ENCODE measurements around the gene PPP2R5B. TPM values are rescaled to one million over a fixed set of nuclear protein-coding genes. Genes with fewer than 3 reads are reported as not detected.
A peak's percentile ranks its signal among the peaks of the same experiment; 100 is the strongest.

The PPP2R5B gene
- total RNA-seq, 1 donor from 2014 or later = 9.7 TPM

GRCh38 chr11:64906314-64906635 lies 18.2 kb upstream of the PPP2R5B start:
- DNase-seq (ENCODE audit: low read depth, low spot score) = no peak

DNA sequence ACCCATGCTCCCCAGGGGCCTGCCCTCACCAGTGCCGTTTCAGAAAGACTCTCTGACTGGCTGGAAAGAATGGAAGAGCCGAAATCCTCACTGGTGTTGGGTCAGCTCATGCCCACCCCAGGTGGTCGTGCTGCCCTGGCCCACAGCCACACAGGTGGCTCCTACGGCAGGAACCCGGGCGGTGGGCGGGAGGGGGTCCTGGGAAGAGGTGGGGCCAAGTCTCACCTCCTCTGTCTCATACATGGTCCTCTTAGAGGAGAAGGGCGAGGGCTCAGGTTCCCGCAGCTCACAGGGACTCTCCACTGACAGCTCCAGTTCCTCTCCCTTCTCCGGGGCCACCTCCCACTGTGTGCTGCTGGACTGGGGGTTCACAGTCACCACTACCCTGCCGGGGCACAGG lies 15.7 kb upstream of the PPP2R5B start:
- no peak for DNase-seq (ENCODE audit: low read depth, low spot score)

- no peak for DNase-seq (ENCODE audit: low read depth, low spot score)
These were observed 14.7 kb upstream of the PPP2R5B start for GRCh38 chr11:64909653-64910343.

GRCh38 chr11:64910451-64911093 lies 13.9 kb upstream of the PPP2R5B start:
- no peak for DNase-seq (ENCODE audit: low read depth, low spot score)

- DNase-seq (ENCODE audit: low read depth, low spot score) = no peak
These were observed 13.3 kb upstream of the PPP2R5B start for GRCh38 chr11:64911142-64911541.

DNA sequence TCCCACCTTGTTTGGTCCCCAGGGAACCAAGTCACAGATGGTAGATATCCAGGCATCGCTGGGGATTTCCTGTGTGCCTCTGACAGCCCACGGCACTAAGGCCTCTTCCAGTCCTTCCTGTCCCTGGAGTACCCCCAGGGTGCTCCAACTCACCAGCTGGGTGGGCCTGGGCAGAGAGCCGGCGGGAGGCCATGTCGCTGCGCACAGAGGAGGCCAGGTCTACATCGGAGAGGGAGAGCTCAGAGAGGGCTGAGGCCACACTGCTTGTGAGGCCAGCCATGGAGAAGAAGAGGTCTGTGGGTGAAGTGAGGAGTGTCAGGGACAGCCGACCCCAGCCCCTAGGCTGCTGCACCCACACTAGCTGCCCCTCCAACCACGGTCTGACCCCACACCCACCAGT lies 12.8 kb upstream of the PPP2R5B start:
- DNase-seq (ENCODE audit: low read depth, low spot score) = no peak

DNA sequence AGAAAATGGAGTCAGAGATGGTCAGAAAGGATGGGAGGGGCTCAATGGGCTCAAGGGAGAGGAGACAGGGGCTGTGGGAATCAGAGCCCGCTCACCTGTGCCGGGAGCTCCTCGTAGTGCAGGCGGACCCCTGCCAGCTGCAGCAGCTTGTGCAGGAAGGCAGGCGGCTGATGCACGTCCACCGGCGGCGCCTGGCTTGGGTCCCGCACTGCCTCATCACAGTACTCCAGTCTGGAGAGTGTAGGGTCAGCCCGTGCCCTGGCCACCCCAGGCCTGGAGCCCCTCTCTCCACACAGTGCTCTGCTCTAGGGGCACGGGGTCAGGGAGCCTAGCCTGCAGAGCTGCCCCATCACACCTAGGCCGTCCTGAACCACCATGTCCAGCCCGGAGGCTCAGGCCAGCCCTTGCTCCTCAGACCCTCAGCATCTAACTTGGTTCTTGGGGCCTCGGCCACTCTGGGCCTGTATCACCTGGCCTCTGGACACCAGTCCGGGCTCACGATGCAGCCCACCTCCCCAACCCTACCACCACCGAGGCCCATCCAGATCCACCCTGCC lies 11.2 kb upstream of the PPP2R5B start:
- no peak for DNase-seq (ENCODE audit: low read depth, low spot score)

GRCh38 chr11:64914123-64914522 lies 10.4 kb upstream of the PPP2R5B start:
- no peak for DNase-seq (ENCODE audit: low read depth, low spot score)

GRCh38 chr11:64915376-64915887 lies 9.1 kb upstream of the PPP2R5B start:
- DNase-seq (ENCODE audit: low read depth, low spot score) = no peak

DNA sequence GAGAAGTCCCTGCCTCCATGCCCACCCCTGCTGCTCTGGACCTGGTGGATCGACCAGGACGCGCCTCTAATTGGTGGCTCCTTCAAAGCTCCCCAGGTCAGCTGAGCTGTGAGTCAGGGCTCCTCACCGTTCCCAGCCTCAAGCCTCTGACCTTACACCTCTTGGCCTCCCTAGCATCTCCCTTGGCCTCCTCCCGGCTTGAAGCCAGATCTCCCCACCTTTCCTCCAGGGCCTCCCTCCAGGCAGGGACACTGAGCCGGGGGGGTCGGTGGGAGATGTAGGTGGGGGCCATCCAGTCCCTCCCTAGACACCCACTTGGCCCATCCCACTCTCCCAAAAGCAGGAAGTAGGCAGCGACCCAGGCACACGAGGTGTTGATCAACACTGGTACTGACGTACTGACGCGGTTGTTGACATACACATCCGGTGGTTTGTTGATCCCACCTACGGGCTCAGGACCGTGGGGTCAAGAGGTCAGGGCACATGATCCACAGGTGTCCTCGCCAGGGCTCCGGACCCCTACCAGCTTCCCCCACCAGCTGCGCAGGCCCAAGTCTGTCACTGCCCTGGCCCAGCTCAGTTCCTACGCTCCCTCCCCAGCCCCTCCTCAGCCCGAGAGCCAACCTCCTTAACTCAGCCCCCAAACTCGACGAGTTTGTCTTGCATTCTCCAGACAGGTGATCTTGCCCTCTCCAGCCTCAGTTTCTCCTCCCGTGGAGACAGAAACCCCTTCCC lies 8.3 kb upstream of the PPP2R5B start:
- no peak for DNase-seq (ENCODE audit: low read depth, low spot score)

- DNase-seq (ENCODE audit: low read depth, low spot score) = peak; percentile 99
These were observed 7.5 kb upstream of the PPP2R5B start, which contains the start of gene ATG2A for GRCh38 chr11:64916775-64917662. Gene ATG2A, minus strand, starts transcription at chr11:64917209. Its CDS starts 74 bp downstream, at chr11:64917135.

- no peak for DNase-seq (ENCODE audit: low read depth, low spot score)
These were observed 6.9 kb upstream of the PPP2R5B start for GRCh38 chr11:64917663-64917995.

DNA sequence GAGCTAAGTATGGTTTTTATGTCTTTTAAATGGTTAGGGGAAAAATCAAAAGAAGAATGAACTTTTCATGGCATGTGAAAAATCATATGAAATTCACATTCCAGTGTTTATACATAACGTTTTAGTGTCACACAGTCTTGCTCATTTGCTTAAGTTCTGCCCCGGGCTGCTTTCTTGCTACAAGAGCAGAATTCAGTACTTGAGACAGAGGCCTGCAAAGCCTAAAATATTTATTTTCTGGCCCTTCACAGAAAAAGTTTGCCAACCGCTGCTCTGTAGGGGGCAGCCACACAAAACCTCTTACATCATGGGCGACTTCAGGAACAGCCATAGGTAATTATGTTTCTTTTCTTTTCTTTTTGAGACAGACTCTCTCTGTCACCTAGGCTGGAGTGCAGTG lies 6.5 kb upstream of the PPP2R5B start:
- no peak for DNase-seq (ENCODE audit: low read depth, low spot score)

- no peak for DNase-seq (ENCODE audit: low read depth, low spot score)
These were observed 4.9 kb upstream of the PPP2R5B start for GRCh38 chr11:64919627-64920026.

DNA sequence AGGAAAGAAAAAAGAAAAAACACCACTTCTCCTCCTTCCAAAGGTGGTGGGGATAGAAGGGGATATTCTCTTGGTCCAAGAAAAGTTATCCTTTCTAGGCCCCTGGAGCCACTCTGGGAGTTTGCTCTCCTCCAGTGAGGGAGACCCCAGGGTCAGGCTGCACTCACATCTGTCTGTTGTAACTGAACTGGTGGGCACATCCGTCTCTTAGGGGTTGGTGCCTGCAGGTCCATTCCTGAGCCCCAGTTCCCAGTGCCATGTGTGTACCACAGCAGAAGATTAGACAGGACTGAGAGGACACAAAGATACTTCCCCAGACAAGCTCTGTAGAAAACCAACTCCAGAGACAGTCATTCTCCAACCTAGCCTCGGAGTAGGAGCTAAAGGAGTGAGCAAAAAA lies 4.4 kb upstream of the PPP2R5B start:
- no peak for DNase-seq (ENCODE audit: low read depth, low spot score)

DNA sequence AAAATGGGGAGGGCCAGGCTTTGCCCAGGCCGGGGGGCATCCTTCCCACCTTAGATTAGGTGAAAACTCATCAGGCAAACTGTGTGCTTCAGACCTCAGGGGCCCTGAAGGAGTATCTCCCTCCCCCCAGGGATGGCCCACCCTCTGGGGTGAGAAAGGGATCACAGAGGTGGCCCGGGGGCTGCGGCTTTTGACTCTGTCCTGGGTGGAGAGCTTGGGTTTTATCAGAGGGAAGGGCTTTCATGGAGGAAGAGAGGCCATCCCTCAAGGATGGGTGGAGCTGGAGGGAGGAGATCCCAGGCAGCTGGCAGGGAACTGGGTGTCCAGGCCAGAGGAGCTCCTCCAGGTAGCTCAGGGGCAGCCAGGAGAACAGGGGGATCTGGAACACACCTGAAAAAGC lies 3.1 kb upstream of the PPP2R5B start:
- no peak for DNase-seq (ENCODE audit: low read depth, low spot score)

DNA sequence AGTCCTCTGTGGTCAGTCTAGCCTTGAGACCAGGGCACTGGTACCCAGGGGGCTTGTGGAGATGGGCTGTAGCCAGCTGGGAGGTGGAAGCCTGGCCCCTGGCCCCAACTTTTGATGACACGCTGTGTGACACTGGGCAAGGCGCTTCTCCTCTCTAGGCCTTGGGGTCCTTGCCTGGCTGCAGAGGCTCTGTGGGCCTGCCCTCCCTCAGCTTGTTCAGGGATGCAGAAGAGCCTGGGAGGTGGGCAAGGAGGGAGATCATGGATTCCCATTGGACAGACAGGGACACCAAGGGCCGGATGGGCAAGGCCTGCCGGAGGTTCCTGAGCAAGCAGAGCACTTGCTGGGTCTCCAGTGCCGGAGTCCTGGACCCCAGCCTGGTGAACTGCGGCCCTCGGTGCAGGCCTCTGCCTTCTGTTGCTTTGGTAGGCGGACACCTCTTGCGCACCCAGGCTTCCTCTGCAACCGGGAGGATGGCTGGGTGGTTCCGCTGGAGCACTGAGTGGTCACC lies 1.3 kb upstream of the PPP2R5B start:
- no peak for DNase-seq (ENCODE audit: low read depth, low spot score)

DNA sequence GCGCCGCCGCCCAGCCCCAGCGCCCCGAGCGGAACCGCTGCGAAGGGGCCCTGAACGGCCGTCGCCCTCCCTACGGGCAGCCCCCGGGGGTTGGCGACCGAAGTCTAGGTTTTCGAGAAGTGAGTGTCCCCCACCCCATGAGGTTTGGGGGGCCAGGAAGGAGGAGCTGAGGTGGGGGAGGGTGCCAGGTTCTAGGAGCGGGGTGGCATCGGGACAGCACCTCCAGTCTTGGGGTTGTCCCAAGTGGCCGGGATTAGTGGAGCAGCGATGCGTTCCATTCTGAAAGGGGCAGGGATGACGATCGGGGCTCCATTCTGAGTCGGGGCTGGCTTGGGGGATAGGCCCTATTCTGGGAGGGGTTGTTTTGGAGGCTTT lies 408 bp downstream of the PPP2R5B start:
- DNase-seq (ENCODE audit: low read depth, low spot score) = no peak

DNA sequence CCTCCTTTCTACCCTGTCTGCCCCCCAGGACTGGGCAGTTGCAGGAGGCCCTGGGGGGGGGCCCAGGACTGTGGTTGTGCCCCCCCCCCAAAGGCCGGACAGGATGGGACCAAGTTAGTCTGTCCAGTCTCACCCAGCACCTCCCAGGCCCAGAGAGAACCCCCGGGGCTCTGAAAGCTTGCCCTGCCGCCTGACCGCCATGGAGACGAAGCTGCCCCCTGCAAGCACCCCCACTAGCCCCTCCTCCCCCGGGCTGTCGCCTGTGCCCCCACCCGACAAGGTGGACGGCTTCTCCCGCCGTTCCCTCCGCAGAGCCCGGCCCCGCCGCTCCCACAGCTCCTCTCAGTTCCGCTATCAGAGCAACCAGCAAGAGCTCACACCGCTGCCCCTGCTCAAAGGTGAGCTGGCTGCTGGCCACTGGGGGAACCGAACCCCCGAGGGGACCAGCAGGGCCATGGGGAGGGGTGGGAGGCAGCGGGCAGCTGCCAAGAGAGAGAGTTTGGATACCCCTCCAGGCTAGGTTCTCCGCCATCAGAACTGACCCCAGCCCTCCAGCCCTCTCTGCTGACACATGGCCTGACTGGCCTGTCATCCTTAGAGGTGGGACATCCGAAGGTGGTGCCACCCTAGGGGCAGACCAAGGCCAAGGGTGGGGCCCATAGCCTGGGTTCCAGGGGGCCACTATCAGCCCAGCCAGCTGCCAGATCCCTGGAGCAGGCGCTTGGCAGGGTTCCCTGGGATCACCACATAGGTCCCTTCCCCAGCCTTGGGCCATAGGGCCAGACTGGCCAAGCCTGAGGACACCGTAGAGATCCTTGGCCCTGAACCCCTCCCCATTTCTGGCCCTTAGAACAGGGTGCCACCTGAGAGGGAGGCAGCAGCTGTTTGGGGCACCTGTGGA lies 1.3 kb downstream of the PPP2R5B start:
- DNase-seq (ENCODE audit: low read depth, low spot score) = no peak

DNA sequence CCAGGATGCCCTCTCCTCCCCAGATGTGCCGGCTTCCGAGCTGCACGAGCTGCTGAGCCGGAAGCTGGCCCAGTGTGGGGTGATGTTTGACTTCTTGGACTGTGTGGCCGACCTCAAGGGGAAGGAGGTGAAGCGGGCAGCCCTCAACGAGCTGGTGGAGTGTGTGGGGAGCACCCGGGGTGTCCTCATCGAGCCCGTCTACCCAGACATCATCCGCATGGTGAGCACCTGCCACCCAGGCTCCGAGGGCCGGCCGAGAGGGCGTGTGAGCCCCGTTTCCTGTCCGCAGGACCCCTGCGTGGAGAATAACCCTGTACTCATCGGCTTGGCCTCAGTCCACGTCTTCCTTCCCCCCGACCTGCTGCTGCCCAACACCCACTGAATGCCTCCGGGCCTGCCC lies 2.2 kb downstream of the PPP2R5B start:
- no peak for DNase-seq (ENCODE audit: low read depth, low spot score)

Data from pulmonary artery endothelial cell (primary cell).